GM21381 (cell line): ENCODE results near the gene NXPE2.
"Not testable (repeated sequence)": the region's sequence is repeated elsewhere in the genome, so short reads cannot be mapped to it uniquely, and the experiment has no call there.

ENCODE experiments used
- ATAC-seq: cut with Tn5 transposase; IDR thresholded peaks from one replicate; pipeline ENCODE4 v1.9.1; 2021; ENCODE audit warnings: mild to moderate bottlenecking, moderate library complexity; ENCODE audit not compliant: unreplicated experiment

Gene NXPE2

GRCh38 chr11:114678125-114679036 is at the start of gene NXPE2:
Gene NXPE2, plus strand, starts transcription at chr11:114678527. Its CDS starts 49 bp downstream, at chr11:114678576.
- ATAC-seq, result no peak

GRCh38 chr11:114631445-114631965 is 46.8 kb upstream of the NXPE2 start:
- not testable (repeated sequence) for ATAC-seq

GRCh38 chr11:114639440-114639839 is 38.9 kb upstream of the NXPE2 start:
- ATAC-seq, result not testable (repeated sequence)

GRCh38 chr11:114650661-114651060 is 27.7 kb upstream of the NXPE2 start:
- no peak for ATAC-seq

GRCh38 chr11:114651145-114651718 is 27.1 kb upstream of the NXPE2 start:
- no peak for ATAC-seq

- no peak for ATAC-seq
Measured at GRCh38 chr11:114653148-114653547, 25.2 kb upstream of the NXPE2 start.

- no peak for ATAC-seq
Measured at GRCh38 chr11:114664641-114665040, 13.7 kb upstream of the NXPE2 start.

GRCh38 chr11:114666760-114667159 is 11.6 kb upstream of the NXPE2 start:
- no peak for ATAC-seq

- ATAC-seq, result no peak
Measured at GRCh38 chr11:114668109-114668508, 10.2 kb upstream of the NXPE2 start.

GRCh38 chr11:114673661-114674060 is 4.7 kb upstream of the NXPE2 start:
- ATAC-seq, result no peak

- no peak for ATAC-seq
Measured at GRCh38 chr11:114679505-114679904, 1.2 kb downstream of the NXPE2 start.

GRCh38 chr11:114683007-114683406 is 4.7 kb downstream of the NXPE2 start:
- no peak for ATAC-seq

- ATAC-seq, result no peak
Measured at GRCh38 chr11:114684636-114685035, 6.3 kb downstream of the NXPE2 start.

- no peak for ATAC-seq
Measured at GRCh38 chr11:114685097-114685496, 6.8 kb downstream of the NXPE2 start.

GRCh38 chr11:114705280-114706024 is 27.1 kb downstream of the NXPE2 start:
- no peak for ATAC-seq

GRCh38 chr11:114709960-114710359 is 31.6 kb downstream of the NXPE2 start:
- no peak for ATAC-seq

GRCh38 chr11:114713756-114714155 is 35.4 kb downstream of the NXPE2 start:
- no peak for ATAC-seq

GRCh38 chr11:114719562-114719961 is 41.2 kb downstream of the NXPE2 start:
- ATAC-seq, result no peak

- no peak for ATAC-seq
Measured at GRCh38 chr11:114724916-114725524, 46.7 kb downstream of the NXPE2 start.

- ATAC-seq, result no peak
Measured at GRCh38 chr11:114725623-114726022, 47.3 kb downstream of the NXPE2 start.

- no peak for ATAC-seq
Measured at GRCh38 chr11:114736806-114737205, 58.5 kb downstream of the NXPE2 start.
